Endothelial cell of umbilical vein (primary cell): ENCODE results near the gene CCDC69. TPM values are rescaled to one million over a fixed set of nuclear protein-coding genes. Genes with fewer than 3 reads are reported as not detected.

Experiments
- BruUV-seq: library from RNA; stranded (reverse); fragments of 400-500 nt; replicated peaks from 2 replicates; lab custom pipeline; 2021; lab: Mats Ljungman, UMichigan
- CTCF ChIA-PET: fragments of 300-600, 350-600 bp; sonication (Branson Sonifier 250); formaldehyde crosslinking; loops from one replicate; lab custom pipeline; 2021; ENCODE audit warnings: antibody characterized with exemption, inconsistent platforms; lab: Charles Lee
- POLR2A ChIA-PET: fragments of 300-600, 350-600 bp; sonication (Branson Sonifier 250); formaldehyde crosslinking; loops from one replicate; lab custom pipeline; 2021; ENCODE audit warnings: antibody characterized with exemption, inconsistent platforms; lab: Charles Lee
- DNase-seq: peaks from one replicate; pipeline ENCODE4 v3.0.0-alpha.2; 2011; ENCODE audit warnings: low read depth, low spot score
- FAIRE-seq: peaks from 2 replicates; lab custom pipeline; 2011; peaks lifted over from hg19 to GRCh38; lab: Jason Lieb, UNC
- H2AFZ ChIP-seq: 2 replicates; pipeline ENCODE4 v1.6.0; 2012; ENCODE audit warnings: low read depth, low read length, control low read depth, inconsistent platforms
- H3K27ac ChIP-seq: 2 replicates; pipeline ENCODE4 v1.5.1; 2011; ENCODE audit warnings: low read depth, mild to moderate bottlenecking, control low read depth, low read length, moderate library complexity; ENCODE audit not compliant: insufficient read depth
- H3K27me3 ChIP-seq, 2 experiments: 2 replicates each; pipeline versions ENCODE4 v1.6.0 to v1.6.1; 2011; ENCODE audit warnings: low read length in 2 of 2, mixed read lengths in 1 of 2; ENCODE audit not compliant: control insufficient read depth in 2 of 2, insufficient read depth in 2 of 2
- H3K36me3 ChIP-seq, 2 experiments: 2 replicates in 1 of 2; 3 replicates in 1 of 2; pipeline ENCODE4 v1.5.1; 2011; ENCODE audit warnings: low read length in 2 of 2, mild to moderate bottlenecking in 1 of 2, moderate library complexity in 1 of 2; ENCODE audit not compliant: control insufficient read depth in 2 of 2, insufficient read depth in 2 of 2; ENCODE audit errors: extremely low read depth in 1 of 2
- H3K4me1 ChIP-seq: 3 replicates; pipeline ENCODE4 v1.5.1; 2011; ENCODE audit warnings: mild to moderate bottlenecking, low read length; ENCODE audit not compliant: control insufficient read depth, insufficient read depth; ENCODE audit errors: extremely low read depth
- H3K4me2 ChIP-seq: 2 replicates; pipeline ENCODE4 v1.6.1; 2011; ENCODE audit warnings: low read length, control low read depth, mixed read lengths; ENCODE audit not compliant: insufficient read depth
- H3K4me3 ChIP-seq, 3 experiments: fragments of 200-600 bp in 1 of 3; sonication (generic), shearing (Covaris generic) in 1 of 3; replicated peaks in 1 of 3; 2 replicates each; pipeline ENCODE4 v1.5.1; 2011 to 2016; ENCODE audit warnings: control low read depth in 3 of 3, low read length in 3 of 3, mild to moderate bottlenecking in 2 of 3, inconsistent platforms in 1 of 3, low read depth in 1 of 3, moderate library complexity in 1 of 3; ENCODE audit not compliant: insufficient read depth in 1 of 3
- H3K79me2 ChIP-seq: 2 replicates; pipeline ENCODE4 v1.6.0; 2012; ENCODE audit warnings: low read length, inconsistent platforms; ENCODE audit not compliant: control insufficient read depth, insufficient read depth
- H3K9ac ChIP-seq: replicated peaks from 2 replicates; pipeline ENCODE3; 2011; ENCODE audit warnings: low read length, control low read depth; ENCODE audit not compliant: insufficient read depth; ENCODE audit errors: extremely low read depth
- H3K9me1 ChIP-seq: replicated peaks from 3 replicates; pipeline ENCODE4 v1.6.0; 2011; ENCODE audit warnings: mild to moderate bottlenecking, low read length; ENCODE audit not compliant: control insufficient read depth, insufficient read depth; ENCODE audit errors: extremely low read depth
- H3K9me3 ChIP-seq: replicated peaks from 2 replicates; pipeline ENCODE4 v1.5.1; 2012; ENCODE audit warnings: low read length, inconsistent platforms; ENCODE audit not compliant: control insufficient read depth, insufficient read depth
- H4K20me1 ChIP-seq: replicated peaks from 2 replicates; pipeline ENCODE3; 2011; ENCODE audit warnings: mild to moderate bottlenecking, low read length; ENCODE audit not compliant: control insufficient read depth, insufficient read depth; ENCODE audit errors: extremely low read depth
- CTCF ChIP-seq, 2 donors: IDR thresholded peaks; 1 replicate in 1 of 2; 2 replicates in 1 of 2; pipeline ENCODE4 v1.5.1; 2011; ENCODE audit warnings: low read length in 2 of 2, mild to moderate bottlenecking in 2 of 2, moderate library complexity in 2 of 2, control low read depth in 1 of 2, inconsistent platforms in 1 of 2, low read depth in 1 of 2; ENCODE audit not compliant: insufficient read depth in 1 of 2; ENCODE audit errors: extremely low read depth in 1 of 2
- EZH2 ChIP-seq: IDR thresholded peaks from 2 replicates; pipeline ENCODE4 v1.6.1; 2012; ENCODE audit warnings: borderline replicate concordance, low read depth, mild to moderate bottlenecking, moderate library complexity, low read length, inconsistent platforms; ENCODE audit not compliant: severe bottlenecking
- FOS ChIP-seq: IDR thresholded peaks from 2 replicates; pipeline ENCODE4 v1.6.1; 2011; ENCODE audit warnings: mild to moderate bottlenecking, low read length, moderate library complexity, borderline replicate concordance; ENCODE audit not compliant: insufficient read depth
- GATA2 ChIP-seq: IDR thresholded peaks from 2 replicates; pipeline ENCODE4 v1.7.0; 2011; ENCODE audit warnings: low read depth, mild to moderate bottlenecking, moderate library complexity, mixed read lengths, low read length; ENCODE audit not compliant: insufficient read length, insufficient read depth
- JUN ChIP-seq: IDR thresholded peaks from 2 replicates; pipeline ENCODE4 v1.6.1; 2011; ENCODE audit warnings: borderline replicate concordance, low read depth; ENCODE audit not compliant: insufficient read length, insufficient read depth
- MYC ChIP-seq: IDR thresholded peaks from one replicate; pipeline ENCODE4 v1.6.1; 2011; ENCODE audit warnings: mild to moderate bottlenecking, low read depth, low read length
- POLR2A ChIP-seq: IDR thresholded peaks from 2 replicates; pipeline ENCODE4 v1.6.1; 2012; ENCODE audit warnings: low read depth, mild to moderate bottlenecking, control low read depth, low read length
- POLR2AphosphoS5 ChIP-seq: IDR thresholded peaks from 2 replicates; pipeline ENCODE4 v1.6.1; 2012; ENCODE audit warnings: low read depth, mild to moderate bottlenecking, control low read depth, low read length, moderate library complexity; ENCODE audit not compliant: insufficient read depth
- dilution Hi-C: fragments of 300-500 bp; cut with MboI; formaldehyde crosslinking; loops from one replicate; pipeline ENCODE4 v1.15.0; 2019; ENCODE audit warnings: low sequenced_read_pairs; ENCODE audit not compliant: extremely low pct_ligation_motif_present
- intact Hi-C: fragments of 100-400 bp; cut with micrococcal nuclease; formaldehyde crosslinking; loops from one replicate; pipeline ENCODE4 v1.10.0; 2022
- polyA plus RNA-seq, 4 experiments: library from polyadenylated mRNA; depleted of rRNA in 3 of 4; stranded (reverse) in 3 of 4; unstranded in 1 of 4; fragments of >200 nt; gene quantifications; 2 replicates each; pipeline versions ENCODE4 v1.2.1 to v1.2.3, GENCODE V29; 2011 to 2012; ENCODE audit warnings: missing spikeins in 1 of 4
- total RNA-seq: library from RNA; stranded (reverse); gene quantifications from 2 replicates; pipeline ENCODE4 v1.2.3, GENCODE V29; 2021
- TF ChIP-seq, protein P1 (sequence below): IDR thresholded peaks from 2 replicates; pipeline ENCODE4 v1.6.1; 2011; ENCODE audit not compliant: insufficient read depth, insufficient read length

CCDC69 gene
- total and polyA plus RNA-seq, 2 donors (not counting 3 experiments of a cell fraction or from before 2014, with no cell fraction given), result 4.1 to 4.5 TPM

GRCh38 chr5:151142933-151143332 is 81.0 kb downstream of the CCDC69 start:
- Histone ChIP-seq H3K9me3 (no peaks in the 10 kb centered on the region), H3K27ac (no peak overlapping the region), H3K9me1 (no peaks in the 10 kb centered on the region), H4K20me1 (peaks cover 2% of the 10 kb centered on the region), H3K4me2 (no peak overlapping the region), H3K79me2 (peaks cover 33% of the 10 kb centered on the region), H3K9ac (no peak overlapping the region), H3K27me3 (no peaks in the 10 kb centered on the region), H2AFZ (no peak overlapping the region), H3K4me1 (peaks cover 8% of the 10 kb centered on the region), H3K36me3 (peaks cover 15 to 52% of the 10 kb centered on the region in 2 experiments), H3K4me3 (no peak overlapping the region)
- POLR2A ChIA-PET, result no interaction called here
- BruUV-seq, result no TSS peak
- no peak for FAIRE-seq
- DNase-seq, result no peak
- CTCF ChIA-PET, result interaction anchor here (1.0 to 3.9 kb wide), 4 partner anchors 17 to 173 kb away, joined by 3 to 23 read pairs (median 6); no protein-coding TSS in a partner anchor
- no peak for TF ChIP-seq FOS
- TF ChIP-seq MYC, result no peak
- no peak for TF ChIP-seq JUN
- TF ChIP-seq POLR2A, result no peak
- TF ChIP-seq, protein P1, sequence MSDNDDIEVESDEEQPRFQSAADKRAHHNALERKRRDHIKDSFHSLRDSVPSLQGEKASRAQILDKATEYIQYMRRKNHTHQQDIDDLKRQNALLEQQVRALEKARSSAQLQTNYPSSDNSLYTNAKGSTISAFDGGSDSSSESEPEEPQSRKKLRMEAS, result no peak
- TF ChIP-seq POLR2AphosphoS5, result no peak
- TF ChIP-seq GATA2, result no peak
- no peak for TF ChIP-seq EZH2
- no peak for TF ChIP-seq CTCF (IDR thresholded peaks at IDR 0.05; ENCODE audit: extremely low read depth in 1 of 2, insufficient read depth in 1 of 2, low read depth in 1 of 2, low read length in 2 of 2)
- intact Hi-C loops, result no loop called here
- dilution Hi-C loops, result no loop called here
